HG02943 (cell line): ENCODE measurements around the gene RIN3.
"Not testable (repeated sequence)": the region's sequence is repeated elsewhere in the genome, so short reads cannot be mapped to it uniquely, and the experiment has no call there.

Experiments
- ATAC-seq: cut with Tn5 transposase; IDR thresholded peaks from one replicate; pipeline ENCODE4 v1.9.1; 2021; ENCODE audit warnings: mild to moderate bottlenecking, low read depth, moderate library complexity; ENCODE audit not compliant: unreplicated experiment

RIN3 gene

GRCh38 chr14:92639472-92640117 is 126.0 kb downstream of the RIN3 start:
- not testable (repeated sequence) for ATAC-seq

- no peak for ATAC-seq
Observed at GRCh38 chr14:92641306-92641705, 127.7 kb downstream of the RIN3 start.

- no peak for ATAC-seq
Observed at GRCh38 chr14:92644171-92644969, 130.8 kb downstream of the RIN3 start.

- ATAC-seq: no peak
Observed at GRCh38 chr14:92644970-92645515, 131.5 kb downstream of the RIN3 start.

GRCh38 chr14:92645841-92646478 is 132.4 kb downstream of the RIN3 start:
- no peak for ATAC-seq

GRCh38 chr14:92646952-92647796 is 133.6 kb downstream of the RIN3 start:
- ATAC-seq: no peak

- ATAC-seq: no peak
Observed at GRCh38 chr14:92647797-92648279, 134.3 kb downstream of the RIN3 start.

GRCh38 chr14:92649066-92649465 is 135.5 kb downstream of the RIN3 start:
- ATAC-seq: no peak

- no peak for ATAC-seq
Observed at GRCh38 chr14:92649934-92650545, 136.5 kb downstream of the RIN3 start.

- no peak for ATAC-seq
Observed at GRCh38 chr14:92650581-92651105, 137.1 kb downstream of the RIN3 start.

GRCh38 chr14:92651106-92651757 is 137.7 kb downstream of the RIN3 start:
- ATAC-seq: peak; percentile 48

- ATAC-seq: no peak
Observed at GRCh38 chr14:92651758-92652406, 138.3 kb downstream of the RIN3 start.

- no peak for ATAC-seq
Observed at GRCh38 chr14:92652413-92653151, 139.0 kb downstream of the RIN3 start.

- no peak for ATAC-seq
Observed at GRCh38 chr14:92653162-92653651, 139.6 kb downstream of the RIN3 start.

GRCh38 chr14:92654239-92654901 is 140.8 kb downstream of the RIN3 start:
- ATAC-seq: no peak

GRCh38 chr14:92655419-92656201 is 142.0 kb downstream of the RIN3 start:
- ATAC-seq: no peak
